Measurements from ENCODE around the gene ARAF.

DNA sequence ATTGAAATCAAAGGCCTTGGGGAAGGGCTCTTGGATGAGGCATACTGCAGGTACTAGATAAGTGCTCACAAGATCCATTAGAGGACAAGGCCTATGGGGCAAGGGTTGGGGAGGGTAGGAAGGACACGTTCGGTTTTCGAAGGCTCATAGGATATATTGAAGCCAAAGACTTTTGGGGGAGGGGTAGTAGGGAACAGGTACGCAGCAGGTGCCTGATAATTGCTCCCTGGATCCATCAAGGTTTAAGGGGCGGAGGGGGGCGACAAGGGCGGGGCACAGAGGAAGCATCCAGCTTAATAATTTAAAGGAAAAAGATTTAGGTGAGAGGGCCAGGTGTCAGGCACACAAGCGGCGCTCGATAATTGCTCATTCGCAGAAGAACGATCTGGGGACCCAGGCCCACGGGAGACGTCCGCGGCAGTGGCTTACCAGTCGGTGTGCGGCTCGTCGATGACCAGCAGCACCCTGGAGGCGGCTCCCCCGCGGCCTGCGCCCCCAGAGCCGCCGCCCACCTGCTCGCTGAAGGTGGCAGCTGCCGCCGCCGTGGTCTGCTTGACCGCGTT lies 58.0 kb downstream of the ARAF start:
- TF ChIP-seq, protein P1, sequence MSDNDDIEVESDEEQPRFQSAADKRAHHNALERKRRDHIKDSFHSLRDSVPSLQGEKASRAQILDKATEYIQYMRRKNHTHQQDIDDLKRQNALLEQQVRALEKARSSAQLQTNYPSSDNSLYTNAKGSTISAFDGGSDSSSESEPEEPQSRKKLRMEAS (IDR thresholded peaks at IDR 0.05): no peak
- TF ChIP-seq POLR2AphosphoS5 (IDR thresholded peaks at IDR 0.05; ENCODE audit: low read depth, low read length) (no peak), CEBPB (IDR thresholded peaks at IDR 0.05; ENCODE audit: low read depth) (no peak), EZH2phosphoT487 (IDR thresholded peaks at IDR 0.05; ENCODE audit: borderline replicate concordance) (no peak), EGR1 (IDR thresholded peaks at IDR 0.05; ENCODE audit: low read depth) (no peak), EZH2 (IDR thresholded peaks at IDR 0.05) (no peak), RAD21 (IDR thresholded peaks at IDR 0.05; ENCODE audit: low read depth) (no peak)
- TF ChIP-seq, protein P2, sequence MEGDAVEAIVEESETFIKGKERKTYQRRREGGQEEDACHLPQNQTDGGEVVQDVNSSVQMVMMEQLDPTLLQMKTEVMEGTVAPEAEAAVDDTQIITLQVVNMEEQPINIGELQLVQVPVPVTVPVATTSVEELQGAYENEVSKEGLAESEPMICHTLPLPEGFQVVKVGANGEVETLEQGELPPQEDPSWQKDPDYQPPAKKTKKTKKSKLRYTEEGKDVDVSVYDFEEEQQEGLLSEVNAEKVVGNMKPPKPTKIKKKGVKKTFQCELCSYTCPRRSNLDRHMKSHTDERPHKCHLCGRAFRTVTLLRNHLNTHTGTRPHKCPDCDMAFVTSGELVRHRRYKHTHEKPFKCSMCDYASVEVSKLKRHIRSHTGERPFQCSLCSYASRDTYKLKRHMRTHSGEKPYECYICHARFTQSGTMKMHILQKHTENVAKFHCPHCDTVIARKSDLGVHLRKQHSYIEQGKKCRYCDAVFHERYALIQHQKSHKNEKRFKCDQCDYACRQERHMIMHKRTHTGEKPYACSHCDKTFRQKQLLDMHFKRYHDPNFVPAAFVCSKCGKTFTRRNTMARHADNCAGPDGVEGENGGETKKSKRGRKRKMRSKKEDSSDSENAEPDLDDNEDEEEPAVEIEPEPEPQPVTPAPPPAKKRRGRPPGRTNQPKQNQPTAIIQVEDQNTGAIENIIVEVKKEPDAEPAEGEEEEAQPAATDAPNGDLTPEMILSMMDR (IDR thresholded peaks at IDR 0.05 in 2 of 3, conservative IDR thresholded peaks at IDR 0.05 in 1 of 3; ENCODE audit: borderline replicate concordance in 1 of 3, insufficient read depth in 1 of 3, low read depth in 2 of 3, low read length in 2 of 3): no peak
- TF ChIP-seq, protein P3, sequence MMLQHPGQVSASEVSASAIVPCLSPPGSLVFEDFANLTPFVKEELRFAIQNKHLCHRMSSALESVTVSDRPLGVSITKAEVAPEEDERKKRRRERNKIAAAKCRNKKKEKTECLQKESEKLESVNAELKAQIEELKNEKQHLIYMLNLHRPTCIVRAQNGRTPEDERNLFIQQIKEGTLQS (IDR thresholded peaks at IDR 0.05): no peak
- TF ChIP-seq, protein P4, sequence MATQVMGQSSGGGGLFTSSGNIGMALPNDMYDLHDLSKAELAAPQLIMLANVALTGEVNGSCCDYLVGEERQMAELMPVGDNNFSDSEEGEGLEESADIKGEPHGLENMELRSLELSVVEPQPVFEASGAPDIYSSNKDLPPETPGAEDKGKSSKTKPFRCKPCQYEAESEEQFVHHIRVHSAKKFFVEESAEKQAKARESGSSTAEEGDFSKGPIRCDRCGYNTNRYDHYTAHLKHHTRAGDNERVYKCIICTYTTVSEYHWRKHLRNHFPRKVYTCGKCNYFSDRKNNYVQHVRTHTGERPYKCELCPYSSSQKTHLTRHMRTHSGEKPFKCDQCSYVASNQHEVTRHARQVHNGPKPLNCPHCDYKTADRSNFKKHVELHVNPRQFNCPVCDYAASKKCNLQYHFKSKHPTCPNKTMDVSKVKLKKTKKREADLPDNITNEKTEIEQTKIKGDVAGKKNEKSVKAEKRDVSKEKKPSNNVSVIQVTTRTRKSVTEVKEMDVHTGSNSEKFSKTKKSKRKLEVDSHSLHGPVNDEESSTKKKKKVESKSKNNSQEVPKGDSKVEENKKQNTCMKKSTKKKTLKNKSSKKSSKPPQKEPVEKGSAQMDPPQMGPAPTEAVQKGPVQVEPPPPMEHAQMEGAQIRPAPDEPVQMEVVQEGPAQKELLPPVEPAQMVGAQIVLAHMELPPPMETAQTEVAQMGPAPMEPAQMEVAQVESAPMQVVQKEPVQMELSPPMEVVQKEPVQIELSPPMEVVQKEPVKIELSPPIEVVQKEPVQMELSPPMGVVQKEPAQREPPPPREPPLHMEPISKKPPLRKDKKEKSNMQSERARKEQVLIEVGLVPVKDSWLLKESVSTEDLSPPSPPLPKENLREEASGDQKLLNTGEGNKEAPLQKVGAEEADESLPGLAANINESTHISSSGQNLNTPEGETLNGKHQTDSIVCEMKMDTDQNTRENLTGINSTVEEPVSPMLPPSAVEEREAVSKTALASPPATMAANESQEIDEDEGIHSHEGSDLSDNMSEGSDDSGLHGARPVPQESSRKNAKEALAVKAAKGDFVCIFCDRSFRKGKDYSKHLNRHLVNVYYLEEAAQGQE (IDR thresholded peaks at IDR 0.05; ENCODE audit: low read depth): no peak

Measured in HCT116 (cell line).